HG03135 (cell line): ENCODE results near the gene MRPL14.

Source experiments
- ATAC-seq: cut with Tn5 transposase; IDR thresholded peaks from one replicate; pipeline ENCODE4 v1.9.1; 2021; ENCODE audit warnings: mild to moderate bottlenecking, moderate library complexity; ENCODE audit not compliant: unreplicated experiment

The MRPL14 gene

GRCh38 chr6:44067173-44068139, 59.8 kb downstream of the MRPL14 start:
- ATAC-seq = no peak

GRCh38 chr6:44066394-44067172, 60.7 kb downstream of the MRPL14 start:
- ATAC-seq = no peak

- no peak for ATAC-seq
Observed at GRCh38 chr6:44065443-44066140, 61.7 kb downstream of the MRPL14 start.

GRCh38 chr6:44064948-44065272, 62.3 kb downstream of the MRPL14 start:
- ATAC-seq = no peak

- ATAC-seq = no peak
Observed at GRCh38 chr6:44064089-44064947, 62.9 kb downstream of the MRPL14 start.

GRCh38 chr6:44063561-44064059, 63.6 kb downstream of the MRPL14 start:
- ATAC-seq = no peak
